GM19239 (cell line): ENCODE measurements around the gene BCKDHB.
"Not testable (repeated sequence)": the region's sequence is repeated elsewhere in the genome, so short reads cannot be mapped to it uniquely, and the experiment has no call there.

Source experiments
- DNase-seq: peaks from one replicate; pipeline ENCODE4 v3.0.0; 2011; ENCODE audit warnings: low spot score; ENCODE audit not compliant: insufficient read length
- FAIRE-seq: peaks from 2 replicates; lab custom pipeline; 2011; peaks lifted over from hg19 to GRCh38; lab: Jason Lieb, UNC

BCKDHB gene

DNA sequence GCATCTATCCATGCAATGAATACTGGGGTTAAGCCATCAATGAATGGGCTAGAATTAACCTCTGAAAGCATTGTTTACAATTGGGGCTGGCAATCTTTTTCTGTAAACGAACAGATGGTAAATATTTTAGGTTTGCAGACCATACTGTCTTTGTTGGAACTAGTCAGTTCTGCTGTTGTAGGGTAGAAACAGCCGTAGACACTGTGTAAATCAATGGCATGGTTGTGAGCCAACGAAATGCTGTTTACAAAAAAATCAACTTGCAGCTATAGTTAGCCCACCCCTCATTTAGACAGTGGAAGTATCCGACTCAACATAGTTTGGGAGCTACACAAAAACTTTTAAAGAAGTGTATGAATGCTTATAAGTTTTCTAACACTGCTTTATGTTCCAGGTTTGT, 91.5 kb downstream of the BCKDHB start:
- DNase-seq (no peak), FAIRE-seq (no peak)

- DNase-seq (no peak), FAIRE-seq (no peak)
Measured at GRCh38 chr6:80203283-80203682, 96.8 kb downstream of the BCKDHB start.

DNA sequence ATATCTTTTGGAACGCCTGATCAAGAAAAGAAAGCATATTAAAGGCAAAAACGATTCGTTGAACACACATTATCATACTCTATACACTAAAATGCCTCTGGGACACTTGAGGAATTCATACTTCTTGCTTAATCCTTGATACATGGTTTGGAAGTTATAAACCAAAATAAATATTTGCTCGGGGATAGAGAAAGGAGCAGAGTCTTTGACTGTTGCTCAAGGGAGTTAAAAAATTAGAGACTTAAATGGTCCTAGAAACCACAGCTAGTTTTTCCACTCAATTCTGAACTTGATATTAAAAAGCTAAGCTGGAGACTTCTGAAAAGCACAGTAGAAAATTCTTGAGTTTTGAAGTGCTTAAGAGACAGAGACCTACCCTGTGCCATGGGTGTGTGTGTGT, 98.9 kb downstream of the BCKDHB start:
- DNase-seq (no peak), FAIRE-seq (no peak)

DNA sequence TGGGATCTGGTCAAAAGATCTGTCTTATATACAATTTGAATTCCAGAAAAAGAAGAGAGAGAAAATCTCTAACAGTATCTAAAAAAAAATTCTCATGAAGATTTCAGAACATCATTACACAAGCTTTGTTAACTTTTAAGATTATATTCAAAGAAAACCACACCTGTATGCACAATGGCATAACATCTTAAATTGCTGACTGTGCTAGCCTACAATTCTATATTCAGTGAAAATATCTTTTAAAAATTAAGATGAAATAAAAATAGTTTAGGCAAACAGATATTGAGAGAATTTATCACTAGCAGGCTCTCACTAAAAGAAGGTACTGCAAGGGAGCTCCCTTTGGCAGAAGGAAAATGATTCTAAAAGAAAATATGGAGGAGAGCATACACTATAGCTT, 100.3 kb downstream of the BCKDHB start:
- FAIRE-seq (no peak), DNase-seq (no peak)

DNA sequence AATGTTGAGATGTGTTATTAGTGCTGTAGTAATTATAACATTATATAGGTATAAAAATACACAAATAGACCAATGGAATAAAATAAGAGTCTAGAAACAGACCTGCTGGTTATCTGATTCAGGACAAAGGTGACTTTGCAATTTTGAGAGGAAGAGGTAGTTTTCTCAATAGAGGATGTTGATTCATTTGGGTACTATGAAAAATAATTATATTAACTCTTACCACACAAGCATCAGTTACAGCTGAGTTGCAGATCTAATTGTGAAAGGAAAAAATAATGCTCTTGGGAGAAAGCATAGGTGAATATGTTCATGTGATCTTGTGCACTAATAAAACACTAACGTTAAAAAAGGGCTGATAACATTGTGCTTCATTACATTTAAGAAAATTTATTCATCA, 103.0 kb downstream of the BCKDHB start:
- DNase-seq (no peak), FAIRE-seq (no peak)

GRCh38 chr6:80210618-80211017, 104.1 kb downstream of the BCKDHB start:
- FAIRE-seq, result no peak
- no peak for DNase-seq

DNA sequence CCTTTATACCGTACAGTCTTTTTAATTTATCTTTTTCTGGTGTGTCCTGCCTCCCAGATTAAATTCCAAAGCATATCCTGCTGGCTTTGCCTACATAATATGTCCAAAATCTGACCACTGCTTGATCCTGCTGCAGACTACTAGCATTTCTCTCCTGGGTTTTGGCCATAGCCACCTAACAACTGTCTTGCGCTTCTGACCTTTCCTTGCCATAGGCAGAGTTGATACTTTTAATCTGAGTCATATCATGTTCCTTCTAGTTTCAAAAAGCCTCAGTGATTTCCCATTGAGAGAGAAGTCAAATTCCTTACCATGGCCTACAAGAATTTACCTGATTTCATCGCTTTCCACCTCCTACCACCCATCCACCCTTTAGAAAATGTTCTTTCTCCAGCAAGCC, 104.8 kb downstream of the BCKDHB start:
- DNase-seq, result no peak
- FAIRE-seq, result no peak

- FAIRE-seq, DNase-seq: not testable (repeated sequence)
Measured at GRCh38 chr6:80211890-80212289, 105.4 kb downstream of the BCKDHB start.

GRCh38 chr6:80214436-80215022, 108.1 kb downstream of the BCKDHB start:
- FAIRE-seq (no peak), DNase-seq (no peak)

DNA sequence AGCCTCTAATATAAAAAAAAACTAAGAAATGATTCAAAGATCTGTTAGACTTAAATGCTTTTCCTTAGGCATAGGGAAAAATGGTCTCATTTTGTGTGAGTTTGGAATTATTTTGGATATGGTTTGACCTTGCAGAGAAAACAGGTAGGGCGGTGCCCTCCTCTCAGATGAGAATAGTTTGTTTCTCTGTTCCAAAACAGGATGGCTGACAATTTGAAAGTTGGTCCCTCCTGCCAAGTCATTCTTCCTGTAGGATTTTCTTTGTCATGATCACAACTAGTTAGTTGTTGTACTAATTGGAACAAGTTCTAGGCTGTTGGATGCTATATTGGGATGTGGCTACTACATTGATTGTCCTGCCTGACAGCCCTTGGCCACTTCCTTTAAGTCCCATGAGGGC, 108.6 kb downstream of the BCKDHB start:
- no peak for FAIRE-seq
- DNase-seq, result no peak

DNA sequence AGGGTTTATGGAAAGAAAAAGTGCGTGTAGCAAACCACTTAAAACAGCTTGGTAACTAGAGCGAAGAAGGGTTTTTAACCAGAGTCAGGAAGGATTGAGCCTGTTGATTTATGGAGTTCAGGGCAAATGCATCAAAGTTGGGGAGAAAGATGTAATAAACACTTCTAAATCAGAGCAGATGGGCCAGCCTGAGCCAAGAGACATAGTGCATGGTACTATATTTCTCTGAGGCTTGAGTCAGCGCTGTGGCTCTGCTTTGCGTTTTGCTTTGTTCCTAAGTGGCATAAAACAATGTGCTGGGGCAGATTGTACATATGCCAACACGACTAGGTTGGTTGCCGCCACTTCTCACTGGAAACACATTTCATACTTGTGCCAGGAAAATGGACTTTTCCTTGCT, 111.3 kb downstream of the BCKDHB start:
- DNase-seq, result no peak
- no peak for FAIRE-seq

GRCh38 chr6:80223743-80224212, 117.3 kb downstream of the BCKDHB start:
- FAIRE-seq, result no peak
- no peak for DNase-seq

DNA sequence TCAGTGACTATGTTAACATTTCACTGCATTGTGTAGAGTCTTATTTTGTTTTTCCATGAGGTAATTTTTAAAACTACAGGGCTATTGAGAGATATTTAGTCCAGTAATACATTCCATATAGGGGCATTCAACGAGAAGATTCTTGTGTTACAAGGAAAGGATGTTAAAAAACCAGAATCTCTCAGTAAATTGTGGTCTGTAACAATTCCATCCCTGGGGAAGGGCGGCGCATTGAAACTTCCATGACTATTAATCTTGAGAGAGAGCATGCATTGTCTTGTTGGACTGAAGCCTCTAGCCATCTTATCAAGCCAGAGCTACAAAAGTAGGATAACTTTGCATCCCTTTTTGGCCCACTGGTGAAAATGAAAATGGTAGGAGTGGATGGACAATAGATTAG, 119.7 kb downstream of the BCKDHB start:
- FAIRE-seq, result no peak
- no peak for DNase-seq

- DNase-seq, result no peak
- FAIRE-seq, result no peak
Measured at GRCh38 chr6:80226699-80227098, 120.2 kb downstream of the BCKDHB start.

DNA sequence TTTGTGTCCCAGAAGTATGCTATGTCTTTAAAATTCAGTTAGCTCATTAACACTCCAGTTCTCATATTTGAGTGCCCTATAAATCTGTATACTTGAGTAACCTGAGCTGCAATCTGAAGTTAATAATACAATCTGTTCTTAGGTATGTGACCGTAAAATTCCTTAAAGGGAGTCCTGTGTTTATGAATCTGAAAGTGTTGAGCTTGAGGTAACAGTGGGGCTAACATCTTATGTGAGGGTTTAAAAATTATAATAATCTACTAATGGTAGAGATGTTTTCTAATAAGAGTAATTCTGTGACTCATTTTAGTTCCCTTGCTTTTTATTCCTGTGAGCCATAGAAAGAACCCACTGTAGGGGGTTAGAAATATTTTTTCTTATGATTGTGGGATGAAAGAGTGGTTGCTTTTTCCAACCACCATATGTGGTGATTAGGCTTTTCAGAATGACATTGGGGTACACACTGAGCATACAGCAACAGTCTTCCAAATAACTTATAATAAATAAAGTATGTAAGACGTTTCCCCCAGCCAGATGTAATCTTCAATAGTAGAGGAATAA, 121.2 kb downstream of the BCKDHB start:
- DNase-seq (no peak), FAIRE-seq (no peak)

DNA sequence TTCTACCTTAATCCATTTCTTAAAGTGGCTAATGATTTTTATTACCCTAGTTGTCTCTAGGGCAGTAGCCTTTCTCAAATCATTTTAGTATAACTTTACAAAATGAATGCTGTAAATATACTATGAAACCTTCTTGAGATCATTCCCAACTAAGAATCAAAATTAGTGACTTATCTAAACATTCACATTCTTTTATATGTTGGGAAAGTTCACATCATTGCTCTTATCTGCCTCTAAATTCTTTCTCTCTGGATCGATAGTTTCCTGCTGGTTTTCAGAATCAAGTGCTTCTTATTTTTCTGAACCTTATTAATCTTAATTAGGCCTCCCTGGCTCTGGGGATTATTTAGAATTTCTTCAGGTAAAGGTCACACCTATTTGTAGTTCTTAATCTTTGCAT, 126.8 kb downstream of the BCKDHB start:
- no peak for DNase-seq
- FAIRE-seq, result no peak

DNA sequence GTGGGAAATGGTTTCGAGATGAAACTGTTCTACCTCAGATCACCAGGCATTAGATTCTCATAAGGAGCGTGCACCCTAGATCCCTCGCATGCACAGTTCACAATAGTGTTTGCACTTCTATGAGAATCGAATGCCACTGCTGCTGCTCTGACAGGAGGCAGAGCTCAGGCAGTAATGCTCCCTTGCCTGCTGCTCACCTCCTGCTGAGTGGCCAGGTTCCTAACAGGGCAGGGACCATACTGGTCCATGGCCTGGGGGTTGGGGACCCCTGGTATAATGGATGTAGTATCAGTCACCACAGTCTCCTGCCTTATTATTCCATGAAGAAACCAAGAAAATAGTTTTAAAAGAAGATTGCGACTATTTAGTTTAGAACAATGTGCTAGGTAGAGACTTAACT, 127.5 kb downstream of the BCKDHB start:
- no peak for FAIRE-seq
- DNase-seq, result no peak

DNA sequence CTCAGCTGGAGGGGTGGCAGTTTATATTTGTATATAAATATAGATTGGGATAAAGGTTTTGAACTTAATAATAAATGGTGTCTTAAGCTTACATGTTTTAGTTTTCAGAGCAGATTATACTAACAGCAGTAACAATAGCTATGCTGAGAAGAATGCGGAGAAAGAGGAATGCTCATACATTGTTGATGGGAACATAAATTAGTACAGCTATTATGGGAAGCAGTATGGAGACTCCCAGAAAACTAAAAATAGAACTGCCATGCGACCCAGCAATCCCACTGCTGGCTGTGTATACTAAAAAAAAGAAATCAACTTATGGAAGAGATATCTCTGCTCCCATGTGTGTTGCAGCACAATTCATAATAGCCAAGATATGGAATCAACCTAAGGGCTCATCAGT, 127.9 kb downstream of the BCKDHB start:
- FAIRE-seq, result no peak
- DNase-seq, result no peak

DNA sequence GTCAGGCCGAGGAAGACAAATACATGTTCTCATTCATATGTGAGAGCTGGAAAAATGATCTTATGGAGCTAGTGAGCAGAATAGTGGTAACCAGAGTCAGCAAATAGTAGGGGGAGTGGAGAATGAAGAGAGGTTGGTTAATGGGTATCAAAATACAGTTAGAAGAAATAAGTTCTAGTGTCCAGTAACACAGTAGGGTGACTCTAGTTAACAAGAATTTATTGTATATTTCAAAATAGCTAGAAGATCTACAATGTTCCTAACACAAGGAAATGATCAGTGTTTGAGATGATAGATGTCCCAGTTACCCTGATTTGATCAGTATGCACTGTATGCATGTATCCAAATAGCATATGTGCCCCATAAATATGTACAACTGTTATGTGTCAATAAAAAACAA, 128.4 kb downstream of the BCKDHB start:
- FAIRE-seq, result no peak
- no peak for DNase-seq

- FAIRE-seq, result no peak
- DNase-seq, result no peak
Measured at GRCh38 chr6:80235647-80236046, 129.2 kb downstream of the BCKDHB start.

- DNase-seq, FAIRE-seq: not testable (repeated sequence)
Measured at GRCh38 chr6:80238754-80239153, 132.3 kb downstream of the BCKDHB start.

- DNase-seq, result no peak
- FAIRE-seq, result no peak
Measured at GRCh38 chr6:80245043-80245442, 138.6 kb downstream of the BCKDHB start.
